ENCODE measurements around the gene PRKG1.

DNA sequence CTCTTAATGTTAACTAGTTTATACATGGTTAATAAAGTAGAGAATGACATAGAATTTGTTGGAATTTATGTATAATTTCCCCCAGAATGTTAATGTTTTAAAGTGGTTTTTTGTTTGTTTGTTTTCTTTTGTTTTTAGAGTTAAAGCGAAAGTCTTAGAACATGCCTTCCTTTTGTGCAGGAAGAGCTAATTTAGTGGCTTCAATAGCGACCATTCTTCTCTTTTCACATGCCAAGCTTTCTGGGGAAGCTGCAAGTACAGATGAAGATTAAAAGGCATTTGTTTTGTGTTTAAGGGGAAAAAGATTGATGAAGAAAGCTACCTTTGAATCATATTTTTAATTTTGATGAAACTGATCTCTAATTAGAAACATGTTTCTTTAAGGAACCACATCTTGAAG, 881.4 kb downstream of the PRKG1 start:
- TF ChIP-seq GTF2F1 (IDR thresholded peaks at IDR 0.05; ENCODE audit: borderline replicate concordance, low read depth, low read length) (no peak), JUND (IDR thresholded peaks at IDR 0.05; ENCODE audit: low read length) (no peak), GABPA (IDR thresholded peaks at IDR 0.05; ENCODE audit: borderline replicate concordance, insufficient read depth, low read length) (no peak), CREB1 (IDR thresholded peaks at IDR 0.05) (no peak), EGR1 (IDR thresholded peaks at IDR 0.05; ENCODE audit: borderline replicate concordance, low read depth, low read length) (no peak), POLR2A (IDR thresholded peaks at IDR 0.05; ENCODE audit: control extremely low read depth in 1 of 2, low read depth in 2 of 2, low read length in 2 of 2) (no peak), TAF1 (IDR thresholded peaks at IDR 0.05; ENCODE audit: low read depth, low read length) (no peak)
- TF ChIP-seq, protein P1, sequence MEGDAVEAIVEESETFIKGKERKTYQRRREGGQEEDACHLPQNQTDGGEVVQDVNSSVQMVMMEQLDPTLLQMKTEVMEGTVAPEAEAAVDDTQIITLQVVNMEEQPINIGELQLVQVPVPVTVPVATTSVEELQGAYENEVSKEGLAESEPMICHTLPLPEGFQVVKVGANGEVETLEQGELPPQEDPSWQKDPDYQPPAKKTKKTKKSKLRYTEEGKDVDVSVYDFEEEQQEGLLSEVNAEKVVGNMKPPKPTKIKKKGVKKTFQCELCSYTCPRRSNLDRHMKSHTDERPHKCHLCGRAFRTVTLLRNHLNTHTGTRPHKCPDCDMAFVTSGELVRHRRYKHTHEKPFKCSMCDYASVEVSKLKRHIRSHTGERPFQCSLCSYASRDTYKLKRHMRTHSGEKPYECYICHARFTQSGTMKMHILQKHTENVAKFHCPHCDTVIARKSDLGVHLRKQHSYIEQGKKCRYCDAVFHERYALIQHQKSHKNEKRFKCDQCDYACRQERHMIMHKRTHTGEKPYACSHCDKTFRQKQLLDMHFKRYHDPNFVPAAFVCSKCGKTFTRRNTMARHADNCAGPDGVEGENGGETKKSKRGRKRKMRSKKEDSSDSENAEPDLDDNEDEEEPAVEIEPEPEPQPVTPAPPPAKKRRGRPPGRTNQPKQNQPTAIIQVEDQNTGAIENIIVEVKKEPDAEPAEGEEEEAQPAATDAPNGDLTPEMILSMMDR (IDR thresholded peaks at IDR 0.05; ENCODE audit: control extremely low read depth in 1 of 3, insufficient read depth in 1 of 3, low read depth in 1 of 3, low read length in 3 of 3): no peak

Data from H1 (cell line).